ENCODE measurements around the gene ULK2.

- TF ChIP-seq CTCF (IDR thresholded peaks at IDR 0.05): peak; percentile 74 to 92 (median 87)
- peak in 2 of 3 donors; percentile 17 to 29 for TF ChIP-seq POLR2AphosphoS5 (IDR thresholded peaks at IDR 0.05)
- TF ChIP-seq POLR2A (IDR thresholded peaks at IDR 0.05): no peak
Observed at GRCh38 chr17:19766421-19767270, 101.1 kb downstream of the ULK2 start.

All from breast epithelium (tissue), 3 donors.